Stimulated activated CD8-positive, alpha-beta memory T cell treated with anti-CD3 and anti-CD28 coated beads, Interleukin-12 subunit alpha, Interleukin-12 subunit beta, amount 100 ng/mL, for 24 hours (primary cell): Measurements from ENCODE around the gene SRGAP2B.
"Not testable (repeated sequence)": the region's sequence is repeated elsewhere in the genome, so short reads cannot be mapped to it uniquely, and the experiment has no call there.

Experiments used
- DNase-seq: peaks from one replicate; pipeline ENCODE4 v3.0.0-alpha.2; 2020; ENCODE audit errors: extremely low read depth

The SRGAP2B gene

GRCh38 chr1:144995833-144996410, 99.2 kb downstream of the SRGAP2B start:
- not testable (repeated sequence) for DNase-seq

DNA sequence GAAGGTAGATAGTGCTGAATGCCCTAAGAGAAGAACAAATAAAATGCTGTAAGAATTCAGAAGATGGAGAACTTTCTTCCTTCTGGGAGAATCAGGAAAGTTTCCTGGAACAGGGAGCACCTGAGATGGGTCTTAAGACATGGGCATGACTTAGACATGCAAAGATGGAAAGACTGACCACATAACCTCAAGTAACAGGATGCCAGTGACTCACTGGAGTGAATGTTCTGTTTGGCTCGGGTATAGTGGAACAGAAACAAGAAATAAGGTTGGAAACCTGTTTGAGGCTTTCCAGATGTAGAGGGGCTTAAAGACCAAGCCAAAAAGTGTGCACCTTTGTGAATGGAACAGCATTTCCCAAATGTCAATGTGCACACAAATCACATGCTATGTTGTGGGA, 102.2 kb downstream of the SRGAP2B start:
- not testable (repeated sequence) for DNase-seq

DNA sequence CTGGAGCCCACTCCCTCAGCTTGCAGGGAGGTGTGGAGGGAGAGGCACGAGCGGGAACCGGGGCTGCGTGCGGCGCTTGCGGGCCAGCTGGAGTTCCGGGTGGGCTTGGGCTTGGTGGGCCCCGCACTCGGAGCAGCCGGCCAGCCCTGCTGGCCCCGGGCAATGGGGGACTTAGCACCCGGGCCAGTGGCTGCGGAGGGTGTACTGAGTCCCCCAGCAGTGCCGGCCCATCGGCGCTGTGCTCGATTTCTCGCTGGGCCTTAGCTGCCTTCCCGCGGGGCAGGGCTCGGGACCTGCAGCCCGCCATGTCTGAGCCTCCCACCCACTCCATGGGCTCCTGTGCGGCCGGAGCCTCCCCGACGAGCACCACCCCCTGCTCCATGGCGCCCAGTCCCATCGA, 104.5 kb downstream of the SRGAP2B start:
- not testable (repeated sequence) for DNase-seq

DNA sequence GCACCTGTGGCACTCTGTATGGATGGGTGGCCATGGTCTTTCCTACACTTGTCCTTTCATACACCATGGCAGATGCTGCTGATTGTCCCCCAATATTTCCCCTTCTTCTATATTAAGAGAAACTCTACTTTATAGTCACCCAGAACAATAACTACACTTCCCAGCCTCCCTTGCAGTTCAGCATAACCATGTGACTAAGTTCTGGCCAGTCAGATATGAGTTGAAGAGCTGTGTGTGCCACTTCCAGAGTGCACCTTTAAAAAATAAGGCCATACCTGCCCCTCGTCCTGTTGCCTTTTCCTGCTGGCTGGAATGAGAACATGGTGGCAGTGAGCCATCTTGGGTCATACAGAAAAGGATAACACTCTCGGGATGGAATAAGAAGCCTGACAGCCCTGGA, 108.0 kb downstream of the SRGAP2B start:
- DNase-seq, result not testable (repeated sequence)

- not testable (repeated sequence) for DNase-seq
Observed at GRCh38 chr1:144986171-144986860, 108.8 kb downstream of the SRGAP2B start.

DNA sequence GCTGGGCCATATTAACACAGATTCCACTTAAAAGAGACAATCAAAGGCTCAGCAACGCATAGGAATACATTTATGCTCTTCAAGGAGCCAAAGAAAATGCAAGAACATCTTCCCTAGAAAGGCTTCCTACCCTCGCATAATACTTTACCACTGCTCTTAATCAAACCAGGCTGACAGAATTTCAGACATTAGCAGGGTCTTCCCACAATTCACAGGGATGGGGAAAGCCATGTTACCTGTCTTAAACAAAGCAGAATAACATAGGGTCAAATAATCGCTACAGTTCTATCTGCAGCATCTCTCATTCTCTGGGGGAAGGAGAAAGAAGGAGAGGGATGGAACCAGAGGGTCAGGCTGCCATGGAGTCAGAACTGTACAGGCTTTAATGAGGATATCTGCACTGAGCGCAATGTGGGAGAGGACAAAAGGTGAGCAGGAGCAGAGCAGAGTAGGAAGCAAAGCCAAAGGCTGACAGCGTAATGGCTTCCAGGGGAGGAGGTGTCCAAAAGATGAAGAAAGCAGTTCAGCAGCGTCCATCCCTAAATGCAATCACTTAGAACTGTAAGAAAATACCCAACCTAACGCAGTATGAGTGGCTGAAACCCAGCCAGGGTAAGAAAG, 109.5 kb downstream of the SRGAP2B start:
- DNase-seq, result not testable (repeated sequence)

DNA sequence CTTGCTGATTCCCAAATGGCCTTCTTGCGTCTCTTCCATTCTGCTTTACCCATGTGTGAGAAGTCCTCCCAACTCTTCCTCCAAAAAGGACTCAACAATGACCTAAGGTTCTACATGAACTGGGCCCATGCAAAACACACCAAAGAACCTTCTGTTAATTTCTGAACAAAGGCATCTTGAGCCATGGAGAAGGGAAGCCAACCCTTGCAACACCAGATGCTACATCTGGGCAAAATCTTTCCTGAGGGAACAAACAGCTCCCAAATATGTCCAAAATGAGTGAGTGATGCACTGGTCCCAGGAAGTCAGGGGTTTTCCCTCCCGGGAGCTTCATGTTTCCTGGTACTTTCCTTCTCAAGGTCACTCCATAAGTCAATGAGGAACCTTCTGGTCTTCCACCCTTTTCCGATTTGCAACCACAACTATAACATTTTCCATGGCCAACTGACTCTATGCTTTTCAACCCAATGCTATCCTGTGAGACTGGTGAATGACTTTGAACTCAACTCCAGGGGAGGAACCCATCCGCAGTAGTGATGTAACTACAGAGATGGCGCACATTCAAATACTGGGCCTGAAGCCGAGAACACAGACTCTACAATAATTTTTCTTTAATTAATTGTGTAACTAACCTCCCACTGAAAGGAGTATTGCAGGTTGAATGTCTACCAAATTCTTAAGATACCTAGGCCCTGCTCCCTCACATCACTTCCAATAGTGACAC, 112.2 kb downstream of the SRGAP2B start:
- DNase-seq, result not testable (repeated sequence)

- DNase-seq, result not testable (repeated sequence)
Observed at GRCh38 chr1:144981157-144981556, 114.0 kb downstream of the SRGAP2B start.

GRCh38 chr1:144979960-144980595, 115.0 kb downstream of the SRGAP2B start:
- DNase-seq, result not testable (repeated sequence)

GRCh38 chr1:144977856-144978255, 117.3 kb downstream of the SRGAP2B start:
- not testable (repeated sequence) for DNase-seq

GRCh38 chr1:144971936-144972335, 123.2 kb downstream of the SRGAP2B start:
- DNase-seq, result not testable (repeated sequence)

- DNase-seq, result not testable (repeated sequence)
Observed at GRCh38 chr1:144966488-144966887, 128.6 kb downstream of the SRGAP2B start.

- DNase-seq, result not testable (repeated sequence)
Observed at GRCh38 chr1:144964765-144965164, 130.4 kb downstream of the SRGAP2B start.

DNA sequence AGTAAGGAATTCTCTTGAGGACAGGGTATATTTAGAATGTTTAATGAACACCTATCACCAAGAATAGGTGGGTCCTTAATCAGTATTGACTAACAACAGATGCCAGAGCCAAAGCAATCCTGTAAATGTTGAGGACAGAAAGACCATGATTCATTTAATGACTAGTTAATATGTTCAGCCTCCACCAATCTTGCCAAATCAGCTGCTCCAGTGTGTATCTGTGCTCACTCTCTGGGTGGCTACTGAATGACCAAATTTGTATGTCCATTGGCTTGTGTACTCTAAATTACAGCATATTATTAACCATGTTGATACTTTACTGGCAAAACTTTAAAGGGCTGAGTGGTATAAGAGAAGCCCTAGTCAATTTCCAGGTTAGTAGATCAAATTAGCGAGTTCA, 130.9 kb downstream of the SRGAP2B start:
- DNase-seq, result not testable (repeated sequence)

DNA sequence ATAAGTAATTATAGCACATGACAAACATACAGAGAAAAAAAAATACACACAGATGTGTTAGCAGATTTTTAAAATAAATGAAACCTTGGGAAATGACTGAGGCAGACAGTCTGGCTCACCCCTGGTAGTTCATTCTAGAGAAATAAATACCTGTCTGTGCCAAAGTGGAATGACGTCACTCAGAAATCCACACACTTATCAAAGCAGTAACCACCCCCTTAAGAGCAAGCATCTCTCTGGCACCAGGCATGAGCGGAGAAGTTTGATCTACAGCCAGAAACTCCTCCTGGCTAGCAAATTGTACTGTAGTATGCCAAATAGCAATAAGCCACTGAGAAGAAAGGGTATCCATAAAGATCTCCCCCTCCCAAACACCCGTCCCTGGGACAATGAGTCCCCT, 131.6 kb downstream of the SRGAP2B start:
- not testable (repeated sequence) for DNase-seq

DNA sequence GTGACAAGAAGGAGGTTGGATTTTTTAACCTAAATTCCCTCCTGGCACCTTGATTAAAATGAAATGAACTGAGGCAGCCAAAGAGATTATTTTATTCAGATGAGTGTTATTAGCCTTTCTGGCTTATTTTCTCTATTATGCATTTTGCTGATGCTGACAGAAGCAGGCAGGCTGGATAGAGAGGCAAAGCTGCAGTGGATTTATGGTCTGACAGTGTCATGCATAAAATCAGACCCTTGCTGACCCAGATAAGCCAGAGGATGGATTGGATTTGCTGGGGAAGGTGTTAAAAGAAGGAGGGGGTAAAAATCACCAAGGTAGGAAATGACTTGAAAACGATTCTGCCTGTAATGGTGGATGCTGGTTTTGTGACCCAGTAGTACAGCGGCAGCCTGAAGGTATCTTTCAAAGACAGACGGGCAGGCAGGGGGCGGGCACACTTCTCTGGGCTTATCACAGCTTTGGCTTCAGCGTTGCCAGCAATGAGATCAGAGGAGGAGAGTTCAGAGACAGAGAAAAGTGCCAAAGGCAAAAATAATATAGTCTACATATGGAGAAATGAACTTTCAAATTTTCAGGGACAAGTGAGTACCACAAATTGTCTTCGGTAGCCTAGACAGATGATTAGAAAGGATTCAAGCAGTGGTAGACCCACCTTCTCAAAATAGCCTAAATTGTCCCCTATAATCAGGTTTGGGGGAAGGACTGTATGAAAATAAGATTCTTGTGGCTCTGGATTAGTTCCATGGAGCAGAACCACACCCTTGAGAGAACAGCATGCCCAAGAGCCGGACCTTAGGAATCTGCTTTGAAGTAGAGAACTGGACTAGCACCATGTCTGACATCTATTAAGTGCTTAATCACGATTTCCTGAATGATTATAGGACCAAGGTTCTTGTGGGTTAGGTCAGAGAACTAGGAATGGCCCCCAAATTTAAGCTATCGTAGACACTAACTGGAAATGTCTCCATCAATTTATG, 133.2 kb downstream of the SRGAP2B start:
- DNase-seq, result not testable (repeated sequence)

- not testable (repeated sequence) for DNase-seq
Observed at GRCh38 chr1:144960929-144961488, 134.1 kb downstream of the SRGAP2B start.

GRCh38 chr1:144948390-144948789, 146.7 kb downstream of the SRGAP2B start:
- not testable (repeated sequence) for DNase-seq

GRCh38 chr1:144947495-144947894, 147.6 kb downstream of the SRGAP2B start:
- not testable (repeated sequence) for DNase-seq
